GM13977 (cell line): ENCODE measurements around the gene ADISSP.

Experiments
- DNase-seq: peaks from one replicate; pipeline ENCODE4 v3.0.0; 2012; ENCODE audit warnings: low spot score
- in situ Hi-C: fragments of 300-500 bp; cut with MboI; formaldehyde crosslinking; loops from one replicate; pipeline ENCODE4 v1.12.0; 2022; ENCODE audit warnings: low sequenced_read_pairs, low pct_unique_long_range_greater_than_20kb, mixed read lengths, inconsistent platforms; ENCODE audit not compliant: unreplicated experiment
- TF ChIP-seq, protein P1 (sequence below): IDR thresholded peaks from 2 replicates; pipeline ENCODE4 v1.5.1; 2012; ENCODE audit warnings: mild to moderate bottlenecking, control low read depth; ENCODE audit not compliant: insufficient read depth; ENCODE audit errors: extremely low read depth, missing control alignments

Gene ADISSP

DNA sequence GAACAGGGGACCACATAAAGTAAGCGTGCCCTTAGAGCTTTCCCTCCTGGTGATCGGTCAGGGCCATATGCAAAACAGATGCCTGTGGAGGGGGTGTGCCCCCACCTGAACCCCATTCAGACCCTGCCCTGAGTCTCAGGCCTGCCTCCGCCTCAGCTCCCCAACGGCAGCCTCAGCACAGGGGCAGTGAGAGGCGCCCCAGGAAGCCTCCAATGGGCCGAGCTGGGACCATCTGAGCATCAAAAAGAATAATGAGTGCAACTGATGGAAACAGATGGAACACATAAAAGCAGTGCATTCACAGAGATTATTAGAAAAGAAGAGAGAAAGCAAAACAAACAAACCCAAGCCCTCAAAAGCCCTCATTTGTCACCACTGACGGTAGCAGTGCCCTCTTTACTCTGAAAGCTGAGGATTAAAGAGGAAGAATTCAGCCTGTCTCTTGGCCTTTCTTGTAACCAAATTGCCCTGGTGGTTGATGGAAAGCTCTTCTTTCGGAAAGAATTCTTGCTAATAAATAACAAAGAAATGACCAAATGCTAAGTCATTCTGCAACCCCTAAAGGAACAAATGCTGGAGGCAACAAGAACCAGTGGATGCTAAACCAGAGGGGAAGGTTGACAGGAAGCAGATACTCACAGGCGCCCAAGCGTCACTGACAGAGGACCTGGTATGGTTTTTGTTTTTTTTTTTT is 6.8 kb downstream of the ADISSP start:
- TF ChIP-seq, protein P1, sequence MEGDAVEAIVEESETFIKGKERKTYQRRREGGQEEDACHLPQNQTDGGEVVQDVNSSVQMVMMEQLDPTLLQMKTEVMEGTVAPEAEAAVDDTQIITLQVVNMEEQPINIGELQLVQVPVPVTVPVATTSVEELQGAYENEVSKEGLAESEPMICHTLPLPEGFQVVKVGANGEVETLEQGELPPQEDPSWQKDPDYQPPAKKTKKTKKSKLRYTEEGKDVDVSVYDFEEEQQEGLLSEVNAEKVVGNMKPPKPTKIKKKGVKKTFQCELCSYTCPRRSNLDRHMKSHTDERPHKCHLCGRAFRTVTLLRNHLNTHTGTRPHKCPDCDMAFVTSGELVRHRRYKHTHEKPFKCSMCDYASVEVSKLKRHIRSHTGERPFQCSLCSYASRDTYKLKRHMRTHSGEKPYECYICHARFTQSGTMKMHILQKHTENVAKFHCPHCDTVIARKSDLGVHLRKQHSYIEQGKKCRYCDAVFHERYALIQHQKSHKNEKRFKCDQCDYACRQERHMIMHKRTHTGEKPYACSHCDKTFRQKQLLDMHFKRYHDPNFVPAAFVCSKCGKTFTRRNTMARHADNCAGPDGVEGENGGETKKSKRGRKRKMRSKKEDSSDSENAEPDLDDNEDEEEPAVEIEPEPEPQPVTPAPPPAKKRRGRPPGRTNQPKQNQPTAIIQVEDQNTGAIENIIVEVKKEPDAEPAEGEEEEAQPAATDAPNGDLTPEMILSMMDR, result no peak
- no peak for DNase-seq
- in situ Hi-C loops, result no loop called here

DNA sequence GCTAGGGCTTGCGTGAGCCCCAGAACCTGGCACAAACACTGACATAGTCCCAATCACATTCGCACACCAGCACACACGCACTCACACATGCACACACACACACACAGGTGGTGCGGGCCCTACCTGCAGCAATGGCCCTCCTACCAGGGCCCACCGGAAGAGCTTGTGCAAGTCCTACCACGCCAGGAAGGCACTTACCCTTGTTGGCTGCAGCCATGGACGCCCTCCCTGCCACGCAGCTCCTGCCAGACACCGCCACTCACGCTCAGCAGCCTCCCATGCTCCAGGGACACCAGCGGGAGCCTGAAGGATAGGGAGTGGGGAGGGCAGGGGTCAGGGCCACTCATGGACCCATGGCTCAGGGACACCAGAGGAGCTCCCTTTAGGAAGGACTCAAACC is 7.7 kb downstream of the ADISSP start:
- TF ChIP-seq, protein P1, result no peak
- DNase-seq, result no peak
- in situ Hi-C loops, result no loop called here

DNA sequence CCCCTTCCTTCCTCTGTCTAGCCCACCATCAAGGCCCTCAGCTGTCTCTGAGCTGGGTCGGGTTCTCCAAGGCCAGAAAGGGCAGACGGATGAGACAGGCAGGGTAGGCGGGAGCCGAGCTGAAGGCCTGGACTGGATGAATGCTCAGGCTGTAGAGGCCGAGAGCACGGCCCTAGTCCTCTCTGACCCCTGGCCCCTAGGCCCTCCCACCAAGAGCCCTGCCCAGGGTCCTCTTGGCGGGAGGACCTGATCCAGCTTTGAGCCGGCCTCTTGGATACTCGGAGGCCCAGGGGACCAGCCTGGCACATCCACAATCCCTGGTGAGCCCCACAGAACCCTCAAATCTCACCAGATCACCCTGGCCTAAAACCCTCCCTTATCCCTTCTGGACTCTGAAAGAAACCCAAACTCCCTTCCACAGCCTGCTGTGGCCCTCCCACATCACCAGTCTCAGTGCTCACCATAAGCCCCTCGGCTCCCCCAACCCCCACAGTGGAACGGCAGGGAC is 8.2 kb downstream of the ADISSP start:
- TF ChIP-seq, protein P1, result no peak
- in situ Hi-C loops, result no loop called here
- DNase-seq, result no peak

DNA sequence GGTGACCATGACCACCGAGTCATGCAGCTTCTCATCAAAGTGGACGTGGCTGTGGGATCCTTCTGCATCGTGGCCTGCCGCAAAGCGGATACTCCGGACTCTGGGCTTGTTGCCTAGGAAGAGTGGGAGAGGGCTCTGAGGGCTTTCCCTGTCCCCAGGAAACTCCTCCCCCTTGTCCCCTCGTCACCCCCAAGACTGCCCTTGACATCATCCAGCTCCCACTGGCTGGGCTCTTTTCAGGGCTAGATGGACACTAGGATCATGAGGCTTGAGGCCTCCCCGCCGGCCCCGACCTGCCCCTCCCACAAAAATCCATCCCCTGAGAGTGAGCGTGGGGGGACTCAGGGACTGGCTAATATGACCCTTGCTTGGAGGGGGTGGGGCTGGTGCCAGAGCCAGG is 9.0 kb downstream of the ADISSP start:
- TF ChIP-seq, protein P1, result no peak
- in situ Hi-C loops, result no loop called here
- no peak for DNase-seq

DNA sequence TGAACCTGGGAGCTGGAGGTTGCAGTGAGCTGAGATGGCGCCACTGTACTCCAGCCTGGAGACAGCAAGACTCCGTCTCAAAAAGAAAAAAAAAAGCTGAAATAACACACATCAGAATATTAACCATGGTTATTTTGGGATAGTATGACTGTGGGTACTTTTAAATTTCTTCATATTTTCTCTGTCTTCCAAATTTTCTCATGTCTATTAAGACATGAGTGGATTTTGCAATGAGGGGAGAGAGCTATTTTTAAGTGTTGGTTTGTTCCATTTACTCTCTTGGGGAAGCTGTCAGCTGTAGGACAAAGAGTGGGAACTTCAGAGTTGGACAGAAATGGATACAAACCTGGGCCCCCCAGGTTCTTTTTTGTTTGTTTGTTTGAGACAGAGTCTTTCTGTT is 10.3 kb downstream of the ADISSP start:
- TF ChIP-seq, protein P1, result no peak
- in situ Hi-C loops, result no loop called here
- DNase-seq, result no peak

DNA sequence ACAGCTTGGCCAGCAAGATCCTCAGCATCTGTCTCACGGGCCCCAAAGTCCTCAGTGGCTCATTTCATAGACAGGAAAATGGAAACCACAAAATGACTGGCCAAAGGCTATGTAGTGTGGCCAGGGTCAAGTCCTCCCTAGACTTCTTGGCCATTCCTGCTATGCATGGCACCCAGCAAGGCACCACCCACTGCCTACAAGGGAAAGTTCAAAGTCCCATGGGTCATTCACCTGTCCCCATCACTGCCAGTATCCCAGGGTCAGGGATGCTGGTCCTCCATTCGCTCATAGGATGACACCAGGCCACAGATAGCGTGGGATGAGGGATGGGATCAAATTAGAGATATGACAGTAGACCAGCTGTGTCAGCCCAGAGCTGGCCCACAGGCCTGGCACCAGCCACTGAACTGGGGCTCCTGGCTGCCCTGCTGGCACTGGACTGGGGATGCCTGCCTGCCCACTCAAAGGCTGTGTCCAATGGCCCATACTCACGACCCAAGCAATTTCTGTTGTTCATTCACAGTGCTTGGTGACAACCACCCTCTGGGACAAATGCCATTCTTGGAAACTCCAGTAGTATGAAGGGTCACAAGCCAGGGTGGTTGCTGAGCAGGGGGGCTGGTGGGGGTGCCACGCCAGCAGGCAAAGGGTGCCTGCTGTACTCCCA is 11.6 kb downstream of the ADISSP start:
- TF ChIP-seq, protein P1, result no peak
- DNase-seq, result no peak
- in situ Hi-C loops, result no loop called here
